Fibroblast of pulmonary artery (primary cell): Measurements from ENCODE around the gene CLRN3.

Experiments
- DNase-seq: peaks from one replicate; pipeline ENCODE4 v3.0.0-alpha.2; 2010; ENCODE audit warnings: low read depth
- H3K4me3 ChIP-seq: replicated peaks from 2 replicates; pipeline ENCODE4 v1.5.1; 2011; ENCODE audit warnings: low read depth, mild to moderate bottlenecking, control low read depth, low read length, moderate library complexity
- TF ChIP-seq, protein P1 (sequence below): IDR thresholded peaks from 2 replicates; pipeline ENCODE4 v1.5.1; 2011; ENCODE audit warnings: mild to moderate bottlenecking, control low read depth, low read length, inconsistent platforms; ENCODE audit errors: missing control alignments

Gene CLRN3

GRCh38 chr10:127869329-127869728, 23.4 kb downstream of the CLRN3 start:
- DNase-seq: no peak
- TF ChIP-seq, protein P1, sequence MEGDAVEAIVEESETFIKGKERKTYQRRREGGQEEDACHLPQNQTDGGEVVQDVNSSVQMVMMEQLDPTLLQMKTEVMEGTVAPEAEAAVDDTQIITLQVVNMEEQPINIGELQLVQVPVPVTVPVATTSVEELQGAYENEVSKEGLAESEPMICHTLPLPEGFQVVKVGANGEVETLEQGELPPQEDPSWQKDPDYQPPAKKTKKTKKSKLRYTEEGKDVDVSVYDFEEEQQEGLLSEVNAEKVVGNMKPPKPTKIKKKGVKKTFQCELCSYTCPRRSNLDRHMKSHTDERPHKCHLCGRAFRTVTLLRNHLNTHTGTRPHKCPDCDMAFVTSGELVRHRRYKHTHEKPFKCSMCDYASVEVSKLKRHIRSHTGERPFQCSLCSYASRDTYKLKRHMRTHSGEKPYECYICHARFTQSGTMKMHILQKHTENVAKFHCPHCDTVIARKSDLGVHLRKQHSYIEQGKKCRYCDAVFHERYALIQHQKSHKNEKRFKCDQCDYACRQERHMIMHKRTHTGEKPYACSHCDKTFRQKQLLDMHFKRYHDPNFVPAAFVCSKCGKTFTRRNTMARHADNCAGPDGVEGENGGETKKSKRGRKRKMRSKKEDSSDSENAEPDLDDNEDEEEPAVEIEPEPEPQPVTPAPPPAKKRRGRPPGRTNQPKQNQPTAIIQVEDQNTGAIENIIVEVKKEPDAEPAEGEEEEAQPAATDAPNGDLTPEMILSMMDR: no peak
- no peak overlapping the region for H3K4me3 ChIP-seq

GRCh38 chr10:127867805-127868204, 24.9 kb downstream of the CLRN3 start:
- no peak for DNase-seq
- no peak overlapping the region for H3K4me3 ChIP-seq
- TF ChIP-seq, protein P1: no peak

DNA sequence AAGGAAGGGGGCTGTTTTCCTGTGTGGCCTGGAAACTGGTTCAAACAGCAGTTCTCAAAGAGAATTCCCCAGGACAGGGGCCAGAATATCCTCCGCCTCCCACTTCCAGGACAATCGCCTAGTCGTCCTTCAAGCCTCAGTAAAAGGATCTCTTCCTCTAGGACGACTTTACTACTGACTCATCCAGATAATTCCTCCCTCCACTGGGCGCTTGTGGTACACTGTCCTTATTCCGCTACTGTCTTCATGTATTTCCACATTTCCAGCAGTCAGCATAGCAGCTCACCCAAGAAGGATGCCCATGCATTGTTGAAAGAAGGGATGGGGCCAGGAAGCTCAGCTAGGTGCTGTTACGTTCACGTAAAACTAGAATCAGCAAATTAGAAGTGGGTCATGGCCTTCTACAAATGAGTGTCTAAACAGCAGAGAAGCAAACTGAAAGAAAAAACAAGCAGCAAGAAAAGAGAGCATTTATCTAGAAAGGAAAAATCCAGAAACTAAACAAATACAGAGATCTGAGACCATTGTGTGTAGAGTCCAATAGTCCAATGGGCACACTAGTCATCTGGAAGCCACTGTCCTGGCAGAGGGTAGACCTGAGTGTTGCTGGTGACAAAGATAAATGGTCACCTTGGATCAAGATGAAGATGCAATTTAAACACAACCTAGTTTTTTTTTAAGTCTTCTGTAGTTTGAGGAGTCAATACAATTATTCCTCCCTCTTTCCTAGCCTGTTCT, 26.3 kb downstream of the CLRN3 start:
- no peak for DNase-seq
- TF ChIP-seq, protein P1: no peak
- H3K4me3 ChIP-seq: no peak overlapping the region

DNA sequence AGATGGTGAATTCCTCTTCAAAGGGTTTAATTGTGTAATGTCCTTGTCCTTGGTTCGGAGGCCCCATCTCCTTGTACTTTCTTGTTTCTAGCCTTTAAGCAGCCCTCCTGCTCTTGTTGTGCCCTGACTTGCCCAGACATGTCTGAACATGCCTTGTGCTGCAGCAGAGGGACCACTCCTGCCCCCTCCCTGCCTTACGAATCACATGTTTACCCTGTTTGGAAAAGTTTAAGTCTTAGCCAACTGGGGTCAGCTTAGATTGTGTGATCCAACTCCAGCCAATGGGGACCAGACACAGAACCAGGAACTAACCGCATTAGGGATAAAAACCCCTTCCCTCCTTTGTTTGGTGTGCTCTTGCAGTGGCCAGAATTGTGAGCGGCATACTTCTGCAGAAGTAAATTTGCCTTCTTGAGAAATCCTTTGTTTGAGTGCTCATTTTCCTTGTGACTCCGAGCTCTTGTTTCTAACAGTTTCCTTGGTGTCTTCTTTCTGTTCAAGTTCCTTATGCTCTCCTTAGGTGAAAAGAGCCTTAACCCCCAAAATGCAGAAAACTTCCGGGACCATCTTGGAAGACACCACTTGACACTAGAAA, 29.4 kb downstream of the CLRN3 start:
- H3K4me3 ChIP-seq: no peak overlapping the region
- TF ChIP-seq, protein P1: no peak
- DNase-seq: no peak

- TF ChIP-seq, protein P1: no peak
- no peak for DNase-seq
- no peak overlapping the region for H3K4me3 ChIP-seq
Measured at GRCh38 chr10:127860592-127860991, 32.1 kb downstream of the CLRN3 start.

GRCh38 chr10:127855976-127856375, 36.8 kb downstream of the CLRN3 start:
- H3K4me3 ChIP-seq: no peak overlapping the region
- TF ChIP-seq, protein P1: no peak
- DNase-seq: no peak

DNA sequence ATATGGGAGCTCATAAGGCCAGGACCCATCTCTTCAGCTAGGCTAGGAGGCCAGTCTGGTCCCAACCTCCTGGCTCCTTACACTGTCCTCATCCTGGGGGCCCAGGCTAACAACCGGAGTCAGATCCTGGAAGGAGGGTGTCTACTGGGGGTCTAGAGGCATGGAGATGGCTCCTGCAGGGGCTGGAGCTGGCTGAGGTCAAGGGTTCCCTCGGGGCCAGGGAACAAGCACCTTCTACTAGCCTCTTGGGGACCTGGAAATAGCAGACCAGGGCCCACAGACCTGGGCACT, 37.2 kb downstream of the CLRN3 start:
- no peak for DNase-seq
- TF ChIP-seq, protein P1: no peak
- no peak overlapping the region for H3K4me3 ChIP-seq
